ENCODE data around the gene SNRPA. TPM values are rescaled to one million over a fixed set of nuclear protein-coding genes. Genes with fewer than 3 reads are reported as not detected.

The SNRPA gene
- total RNA-seq, 1 donor from 2014 or later, result 112 TPM

DNA sequence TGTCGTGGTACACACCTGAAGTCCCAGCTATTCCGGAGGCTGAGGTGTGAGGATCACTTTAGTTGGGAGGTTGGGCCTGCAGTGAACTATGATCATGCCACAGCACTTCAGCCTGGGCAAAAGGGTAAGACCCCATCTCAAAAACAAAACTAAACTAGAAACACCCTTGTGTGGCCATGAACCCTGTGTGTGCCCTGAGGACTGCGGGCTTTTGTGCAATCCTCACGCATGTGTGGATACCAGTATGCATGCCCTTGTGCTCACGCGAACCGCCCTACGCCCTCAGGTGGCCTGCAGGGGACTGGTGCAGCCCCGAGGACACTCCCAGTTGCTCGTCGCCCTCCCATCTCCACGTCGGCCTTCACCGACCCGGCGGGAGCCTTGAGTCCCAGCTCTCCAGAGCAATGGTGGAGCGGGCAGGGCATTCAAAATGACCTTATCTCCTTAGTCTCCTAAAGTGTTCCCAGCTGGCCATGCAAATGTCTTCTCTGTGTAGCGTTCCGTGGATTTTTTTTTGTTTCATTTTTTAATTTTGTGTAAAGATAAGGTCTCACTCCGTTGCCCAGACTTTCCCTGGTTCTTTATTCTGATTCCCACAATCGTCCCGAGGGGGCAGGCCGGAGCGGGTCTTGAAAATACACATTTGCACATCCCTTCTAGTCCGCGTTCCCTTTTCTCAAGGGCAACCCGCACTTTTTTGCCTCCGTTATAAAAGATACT lies 47.1 kb downstream of the SNRPA start:
- no peaks in the 10 kb centered on the region for H3K9me3 Mint-ChIP-seq
- H3K27ac ChIP-seq, result peak overlapping the region; percentile 30
- no peaks in the 10 kb centered on the region for H3K9me3 ChIP-seq (ENCODE audit: low read depth)
- H3K4me1 ChIP-seq, result peaks cover 22% of the 10 kb centered on the region
- peaks cover 42% of the 10 kb centered on the region for H3K4me1 Mint-ChIP-seq
- peak overlapping the region; percentile 69 for H3K4me2 ChIP-seq
- peak overlapping the region; percentile 86 for H2AFZ ChIP-seq (replicated peaks)
- peak overlapping the region; percentile 60 for H3K4me3 ChIP-seq
- no peaks in the 10 kb centered on the region for H3K27me3 ChIP-seq
- H3K36me3 Mint-ChIP-seq, result peaks cover 5% of the 10 kb centered on the region
- peaks cover 40% of the 10 kb centered on the region for H3K79me2 ChIP-seq (ENCODE audit: low read depth)
- H3K36me3 ChIP-seq, result no peaks in the 10 kb centered on the region
- TF ChIP-seq CTCF (IDR thresholded peaks at IDR 0.05) (peak; percentile 45), EZH2 (IDR thresholded peaks at IDR 0.05) (no peak)
- H3F3A ChIP-seq (ENCODE audit: low read depth), result peaks cover 15% of the 10 kb centered on the region
- H3K9ac ChIP-seq, result no peak overlapping the region
- peaks cover 12% of the 10 kb centered on the region for H3K27me3 Mint-ChIP-seq (ENCODE audit: insufficient read depth, low read depth)
- peak overlapping the region; percentile 72 for H3K27ac Mint-ChIP-seq
- peak; percentile 91 for DNase-seq (ENCODE audit: low spot score)
- H4K20me1 ChIP-seq (ENCODE audit: low read depth), result peaks cover 38% of the 10 kb centered on the region
- H3K4me3 Mint-ChIP-seq, result peak overlapping the region; percentile 90

DNA sequence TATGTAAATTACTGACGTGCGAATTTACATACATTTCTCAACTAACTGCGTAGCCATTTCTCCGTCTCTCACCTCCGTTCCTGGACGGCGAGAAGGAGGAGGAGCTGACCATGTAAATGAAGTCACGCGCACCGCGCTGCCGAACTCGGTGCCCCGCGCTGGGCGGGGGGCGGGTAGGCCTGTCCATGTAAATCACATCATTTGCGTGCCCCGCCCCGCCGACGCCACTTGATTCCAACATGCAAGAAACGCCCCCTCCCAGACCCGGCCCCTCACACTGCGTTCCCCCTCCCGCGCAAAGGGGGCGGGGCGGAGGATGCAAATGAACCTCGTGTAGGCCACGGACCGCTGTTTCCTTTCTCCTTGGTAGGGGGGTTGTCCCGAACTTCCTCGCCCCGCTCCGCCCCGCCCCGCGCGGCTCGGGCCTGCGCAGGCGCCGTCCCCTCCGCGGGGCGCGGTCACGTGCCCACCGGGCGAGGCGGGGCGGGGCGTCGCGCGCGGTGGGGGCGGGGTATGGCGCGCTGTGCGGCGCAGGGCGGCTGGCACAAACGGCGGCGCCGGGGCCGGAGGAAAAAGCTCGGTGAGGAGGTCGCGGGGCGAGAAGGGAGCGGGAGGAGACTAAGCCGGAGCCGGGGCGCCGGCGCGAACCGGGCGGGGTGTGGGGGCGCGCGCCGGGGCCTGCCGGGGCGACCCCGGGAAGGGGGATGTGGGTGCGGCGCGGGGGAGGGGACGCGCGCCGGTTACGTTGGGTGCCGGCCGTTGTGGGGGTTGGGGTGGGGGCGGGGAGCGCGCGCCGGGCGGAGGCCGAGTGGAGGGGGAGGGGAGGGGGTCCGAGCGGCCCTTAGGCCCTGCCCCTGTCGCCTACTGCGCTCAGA lies 47.9 kb downstream of the SNRPA start, which contains the start of gene EGLN2:
TSS of gene EGLN2 (plus strand) at position 509 of the 875 bp plus-strand sequence. CDS start 1,382 bp downstream, outside the sequence.
- H3K36me3 ChIP-seq, result no peaks in the 10 kb centered on the region
- H3K27me3 Mint-ChIP-seq (ENCODE audit: insufficient read depth, low read depth), result peaks cover 12% of the 10 kb centered on the region
- peak; percentile 100 for DNase-seq (ENCODE audit: low spot score)
- peaks cover 15% of the 10 kb centered on the region for H3F3A ChIP-seq (ENCODE audit: low read depth)
- peak within 1 kb of the TSS; percentile 94 for H3K27ac ChIP-seq
- peak within 1 kb of the TSS; percentile 94 for H3K27ac Mint-ChIP-seq
- H2AFZ ChIP-seq (replicated peaks), result peak within 1 kb of the TSS; percentile 86
- peaks cover 48% of the 10 kb centered on the region for H3K79me2 ChIP-seq (ENCODE audit: low read depth)
- H3K36me3 Mint-ChIP-seq, result peaks cover 5% of the 10 kb centered on the region
- no peaks in the 10 kb centered on the region for H3K27me3 ChIP-seq
- H3K4me1 Mint-ChIP-seq, result peaks cover 48% of the 10 kb centered on the region
- H3K9ac ChIP-seq, result peak within 1 kb of the TSS; percentile 83
- no peak for TF ChIP-seq EZH2phosphoT487 (IDR thresholded peaks at IDR 0.05)
- no peak for TF ChIP-seq CTCF (IDR thresholded peaks at IDR 0.05)
- TF ChIP-seq EZH2 (IDR thresholded peaks at IDR 0.05), result no peak
- peaks cover 25% of the 10 kb centered on the region for H3K4me1 ChIP-seq
- H3K4me3 ChIP-seq, result peak within 1 kb of the TSS; percentile 99
- peak within 1 kb of the TSS; percentile 97 for H3K4me2 ChIP-seq
- no peaks in the 10 kb centered on the region for H3K9me3 ChIP-seq (ENCODE audit: low read depth)
- peaks cover 46% of the 10 kb centered on the region for H4K20me1 ChIP-seq (ENCODE audit: low read depth)
- H3K4me3 Mint-ChIP-seq, result peak within 1 kb of the TSS; percentile 96
- H3K9me3 Mint-ChIP-seq, result no peaks in the 10 kb centered on the region

DNA sequence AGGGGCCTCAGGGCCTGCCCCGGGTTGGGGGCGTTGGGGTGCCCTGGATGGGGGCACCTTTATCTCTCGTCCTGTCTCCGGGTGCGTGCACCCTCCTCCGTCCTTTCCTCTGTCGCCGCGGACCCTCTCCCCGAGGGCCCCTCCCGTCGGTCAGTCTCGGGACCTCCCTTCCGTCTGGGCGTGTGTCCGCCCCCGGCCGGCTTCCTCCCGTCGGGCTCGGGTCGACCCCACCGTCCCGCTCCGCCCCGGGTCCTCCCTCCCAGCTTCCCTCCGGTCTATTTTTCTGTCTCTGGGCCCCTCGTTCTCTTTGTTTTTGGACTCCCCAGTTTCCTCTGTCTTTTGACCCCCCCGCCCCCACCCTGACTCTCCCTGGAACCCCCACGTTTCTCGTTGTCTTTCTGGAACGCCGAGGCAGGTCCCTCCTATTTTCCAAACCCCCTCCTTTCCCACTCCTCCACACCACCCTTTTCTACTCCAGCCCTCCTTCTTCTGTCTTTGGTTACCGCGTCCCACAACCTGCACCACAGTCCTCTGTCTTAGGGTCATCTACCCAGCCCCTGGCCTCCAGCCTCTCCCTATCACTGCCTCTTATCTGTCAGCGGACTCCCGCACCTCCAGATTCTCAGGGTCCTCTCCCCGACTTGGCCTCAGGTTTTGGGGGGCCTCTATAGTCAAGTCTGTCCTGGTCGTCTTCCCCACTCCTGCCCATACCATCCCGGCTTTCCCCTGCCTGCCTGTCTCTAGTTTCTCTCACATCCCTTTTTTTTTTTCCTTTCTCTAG lies 48.7 kb downstream of the SNRPA start:
- peaks cover 56% of the 10 kb centered on the region for H3K79me2 ChIP-seq (ENCODE audit: low read depth)
- peaks cover 25% of the 10 kb centered on the region for H3K4me1 ChIP-seq

More for the DNA sequence above, 48.7 kb downstream of the SNRPA start:
- H2AFZ ChIP-seq (replicated peaks), result no peak overlapping the region
- H3K9me3 ChIP-seq (ENCODE audit: low read depth), result no peaks in the 10 kb centered on the region
- H3K36me3 ChIP-seq, result no peaks in the 10 kb centered on the region
- H3K4me3 ChIP-seq, result peak overlapping the region; percentile 99
- H3K36me3 Mint-ChIP-seq, result peaks cover 8% of the 10 kb centered on the region
- H3K27me3 Mint-ChIP-seq (ENCODE audit: insufficient read depth, low read depth), result peaks cover 12% of the 10 kb centered on the region
- peak overlapping the region; percentile 94 for H3K27ac Mint-ChIP-seq
- peaks cover 54% of the 10 kb centered on the region for H4K20me1 ChIP-seq (ENCODE audit: low read depth)
- peak overlapping the region; percentile 94 for H3K27ac ChIP-seq
- H3K9ac ChIP-seq, result peak overlapping the region; percentile 83
- H3K9me3 Mint-ChIP-seq, result no peaks in the 10 kb centered on the region
- TF ChIP-seq EZH2 (IDR thresholded peaks at IDR 0.05) (no peak), CTCF (IDR thresholded peaks at IDR 0.05) (no peak), EZH2phosphoT487 (IDR thresholded peaks at IDR 0.05) (no peak)
- H3K4me2 ChIP-seq, result peak overlapping the region; percentile 97
- H3K27me3 ChIP-seq, result no peaks in the 10 kb centered on the region
- DNase-seq (ENCODE audit: low spot score), result peak; percentile 73
- peaks cover 15% of the 10 kb centered on the region for H3F3A ChIP-seq (ENCODE audit: low read depth)
- H3K4me3 Mint-ChIP-seq, result peak overlapping the region; percentile 96
- H3K4me1 Mint-ChIP-seq, result peaks cover 56% of the 10 kb centered on the region
